Neuronal stem cell (in vitro differentiated cells): Measurements from ENCODE around the gene CACNA1A.
A peak's percentile ranks its signal among the peaks of the same experiment; 100 is the strongest.

Experiments
- DNase-seq: peaks from one replicate; pipeline ENCODE4 v3.0.0-alpha.2; 2013; ENCODE audit warnings: low spot score
- H2AFZ ChIP-seq: one replicate; pipeline ENCODE4 v1.6.1; 2013; ENCODE audit warnings: mild to moderate bottlenecking, low read length, inconsistent platforms
- H2AK5ac ChIP-seq: 2 replicates; pipeline ENCODE4 v1.6.1; 2013; ENCODE audit warnings: low read depth, mild to moderate bottlenecking, inconsistent platforms, low read length, moderate library complexity, mixed read lengths
- H2BK120ac ChIP-seq: 2 replicates; pipeline ENCODE4 v1.6.1; 2013; ENCODE audit warnings: low read depth, mild to moderate bottlenecking, inconsistent platforms, low read length, moderate library complexity, mixed read lengths
- H2BK12ac ChIP-seq: one replicate; pipeline ENCODE4 v1.6.1; 2013; ENCODE audit warnings: low read length, inconsistent platforms
- H2BK15ac ChIP-seq: 2 replicates; pipeline ENCODE4 v1.6.1; 2013; ENCODE audit warnings: mild to moderate bottlenecking, low read length, inconsistent platforms, mixed read lengths
- H2BK5ac ChIP-seq: one replicate; pipeline ENCODE4 v1.6.1; 2013; ENCODE audit warnings: inconsistent platforms, mild to moderate bottlenecking, low read length, moderate library complexity
- H3K14ac ChIP-seq: one replicate; pipeline ENCODE4 v1.6.1; 2013; ENCODE audit warnings: low read length, inconsistent platforms
- H3K18ac ChIP-seq: 2 replicates; pipeline ENCODE4 v1.6.1; 2013; ENCODE audit warnings: low read length, inconsistent platforms
- H3K23ac ChIP-seq: 2 replicates; pipeline ENCODE4 v1.6.1; 2013; ENCODE audit warnings: low read depth, mild to moderate bottlenecking, mixed read lengths, low read length, inconsistent platforms; ENCODE audit not compliant: poor library complexity
- H3K27ac ChIP-seq: replicated peaks from 3 replicates; pipeline ENCODE4 v1.5.1; 2013; ENCODE audit warnings: low read length, inconsistent platforms
- H3K27me3 ChIP-seq, 3 experiments: 2 replicates each; pipeline ENCODE4 v1.6.1; 2013; ENCODE audit warnings: low read length in 3 of 3, mild to moderate bottlenecking in 2 of 3, inconsistent platforms in 1 of 3, low read depth in 1 of 3, mixed read lengths in 1 of 3, moderate library complexity in 1 of 3; ENCODE audit not compliant: control insufficient read depth in 3 of 3, insufficient read depth in 3 of 3
- H3K36me3 ChIP-seq, 2 donors: replicated peaks in 1 of 2; 2 replicates each; pipeline ENCODE4 v1.6.1; 2013; ENCODE audit warnings: low read length in 2 of 2; ENCODE audit not compliant: control insufficient read depth in 2 of 2, insufficient read depth in 2 of 2
- H3K4ac ChIP-seq: 2 replicates; pipeline ENCODE4 v1.6.1; 2013; ENCODE audit warnings: inconsistent platforms, mild to moderate bottlenecking, low read length, moderate library complexity
- H3K4me1 ChIP-seq, 2 donors: 1 replicate in 1 of 2; 2 replicates in 1 of 2; pipeline ENCODE4 v1.6.1; 2013; ENCODE audit warnings: low read length in 2 of 2, low read depth in 1 of 2; ENCODE audit not compliant: control insufficient read depth in 2 of 2, insufficient read depth in 1 of 2
- H3K4me2 ChIP-seq: one replicate; pipeline ENCODE4 v1.6.1; 2013; ENCODE audit warnings: mild to moderate bottlenecking, low read length, inconsistent platforms; ENCODE audit not compliant: insufficient read depth, poor library complexity, severe bottlenecking
- H3K4me3 ChIP-seq, 2 donors: 2 replicates each; pipeline ENCODE4 v1.5.1; 2013; ENCODE audit warnings: low read length in 2 of 2, mild to moderate bottlenecking in 2 of 2, inconsistent platforms in 1 of 2, moderate library complexity in 1 of 2
- H3K79me1 ChIP-seq: one replicate; pipeline ENCODE4 v1.6.1; 2013; ENCODE audit warnings: low read depth, mild to moderate bottlenecking, inconsistent platforms, low read length, moderate library complexity
- H3K9ac ChIP-seq: one replicate; pipeline ENCODE4 v1.6.1; 2013; ENCODE audit warnings: mild to moderate bottlenecking, low read depth, low read length, inconsistent platforms; ENCODE audit not compliant: poor library complexity
- H3K9me3 ChIP-seq, 2 donors: replicated peaks in 1 of 2; 2 replicates each; pipeline versions ENCODE3 to v1.6.1; 2013; ENCODE audit warnings: low read length in 2 of 2, mild to moderate bottlenecking in 2 of 2, inconsistent platforms in 1 of 2, low read depth in 1 of 2, mixed read lengths in 1 of 2, moderate library complexity in 1 of 2; ENCODE audit not compliant: control insufficient read depth in 2 of 2, insufficient read depth in 1 of 2
- H4K8ac ChIP-seq: one replicate; pipeline ENCODE4 v1.6.1; 2013; ENCODE audit warnings: low read depth, mild to moderate bottlenecking, inconsistent platforms, low read length, moderate library complexity
- H4K91ac ChIP-seq: one replicate; pipeline ENCODE4 v1.6.1; 2013; ENCODE audit warnings: low read length, low read depth, mild to moderate bottlenecking, inconsistent platforms; ENCODE audit not compliant: poor library complexity
- WGBS, 2 donors: extraction: QIAGEN DNeasy Blood & Tissue Kit; methylation state at CpG; one replicate each; pipeline ENCODE4 v1.1.7; 2013; ENCODE audit warnings: missing lambda C conversion rate in 2 of 2, mixed read lengths in 1 of 2; ENCODE audit not compliant: insufficient read length in 2 of 2, insufficient replicate concordance in 1 of 2; ENCODE audit errors: extremely low coverage in 2 of 2; 5-methylcytosine and 5-hydroxymethylcytosine counted together

CACNA1A gene

GRCh38 chr19:13275016-13275722, 231.1 kb downstream of the CACNA1A start:
- no peak overlapping the region for H4K8ac ChIP-seq
- no peak overlapping the region for H2AFZ ChIP-seq
- H3K27me3 ChIP-seq, result no peaks in the 10 kb centered on the region
- H3K9me3 ChIP-seq, result peaks cover 2 to 10% of the 10 kb centered on the region in 2 donors
- no peak overlapping the region for H2BK15ac ChIP-seq
- no peak overlapping the region for H2BK5ac ChIP-seq
- H3K23ac ChIP-seq, result no peak overlapping the region
- H2BK12ac ChIP-seq, result no peak overlapping the region
- no peak overlapping the region for H4K91ac ChIP-seq
- no peaks in the 10 kb centered on the region for H3K79me1 ChIP-seq
- H2AK5ac ChIP-seq, result no peak overlapping the region
- peaks cover 0 to 12% of the 10 kb centered on the region in 2 donors for H3K36me3 ChIP-seq
- no peak overlapping the region for H3K4me3 ChIP-seq
- DNase-seq, result no peak
- H3K4me1 ChIP-seq, result no peaks in the 10 kb centered on the region
- no peak overlapping the region for H3K4me2 ChIP-seq
- H2BK120ac ChIP-seq, result no peak overlapping the region
- peak overlapping the region; percentile 51 for H3K9ac ChIP-seq
- no CpG with 5 or more reads among the region's 10 CpGs for WGBS, 2 donors
- no peak overlapping the region for H3K4ac ChIP-seq
- no peak overlapping the region for H3K27ac ChIP-seq
- no peak overlapping the region for H3K18ac ChIP-seq
- no peak overlapping the region for H3K14ac ChIP-seq

- Histone ChIP-seq H2BK120ac (no peak overlapping the region), H3K9me3 (peaks cover 2 to 9% of the 10 kb centered on the region in 2 donors), H3K14ac (no peak overlapping the region), H3K4me1 (no peaks in the 10 kb centered on the region), H3K23ac (no peak overlapping the region), H3K27ac (no peak overlapping the region), H4K91ac (no peak overlapping the region), H3K4ac (no peak overlapping the region), H3K9ac (no peak overlapping the region), H2AFZ (no peak overlapping the region), H2BK12ac (no peak overlapping the region), H3K18ac (no peak overlapping the region), H2AK5ac (no peak overlapping the region), H4K8ac (no peak overlapping the region), H3K4me3 (no peak overlapping the region), H3K36me3 (peaks cover 0 to 9% of the 10 kb centered on the region in 2 donors), H3K4me2 (no peak overlapping the region), H2BK5ac (no peak overlapping the region), H2BK15ac (no peak overlapping the region), H3K27me3 (no peaks in the 10 kb centered on the region), H3K79me1 (no peaks in the 10 kb centered on the region)
- DNase-seq, result no peak
- WGBS, 2 donors, result no CpG with 5 or more reads among the region's 5 CpGs
Observed at GRCh38 chr19:13270514-13271105, 235.7 kb downstream of the CACNA1A start.

GRCh38 chr19:13269348-13269747, 236.9 kb downstream of the CACNA1A start:
- no peak for DNase-seq
- no peak overlapping the region for H3K18ac ChIP-seq
- no peak overlapping the region for H3K4me2 ChIP-seq
- H2BK5ac ChIP-seq, result no peak overlapping the region
- no peak overlapping the region for H3K4me3 ChIP-seq
- H3K79me1 ChIP-seq, result no peaks in the 10 kb centered on the region
- no peak overlapping the region for H2BK120ac ChIP-seq
- H3K9ac ChIP-seq, result no peak overlapping the region
- no peak overlapping the region for H4K8ac ChIP-seq
- H3K14ac ChIP-seq, result no peak overlapping the region
- H2AK5ac ChIP-seq, result no peak overlapping the region
- peaks cover 0 to 2% (median 0%) of the 10 kb centered on the region in 3 experiments for H3K27me3 ChIP-seq
- peaks cover 2 to 6% of the 10 kb centered on the region in 2 donors for H3K9me3 ChIP-seq
- no peak overlapping the region for H4K91ac ChIP-seq
- H2BK15ac ChIP-seq, result no peak overlapping the region
- peaks cover 0 to 7% of the 10 kb centered on the region in 2 donors for H3K36me3 ChIP-seq
- WGBS, 2 donors, result no CpG with 5 or more reads among the region's 10 CpGs
- H2BK12ac ChIP-seq, result no peak overlapping the region
- no peaks in the 10 kb centered on the region for H3K4me1 ChIP-seq
- no peak overlapping the region for H3K23ac ChIP-seq
- H3K4ac ChIP-seq, result no peak overlapping the region
- no peak overlapping the region for H3K27ac ChIP-seq
- H2AFZ ChIP-seq, result no peak overlapping the region

- H2BK15ac ChIP-seq, result no peak overlapping the region
- H3K4ac ChIP-seq, result no peak overlapping the region
- H3K9ac ChIP-seq, result no peak overlapping the region
- H2BK120ac ChIP-seq, result no peak overlapping the region
- H3K27me3 ChIP-seq, result peaks cover 0 to 6% (median 0%) of the 10 kb centered on the region in 3 experiments
- no peak overlapping the region for H3K14ac ChIP-seq
- DNase-seq, result no peak
- H2AK5ac ChIP-seq, result no peak overlapping the region
- no peak overlapping the region for H4K91ac ChIP-seq
- no peak overlapping the region for H4K8ac ChIP-seq
- H3K4me3 ChIP-seq, result no peak overlapping the region
- H2BK5ac ChIP-seq, result no peak overlapping the region
- H3K4me2 ChIP-seq, result no peak overlapping the region
- H3K18ac ChIP-seq, result no peak overlapping the region
- H3K27ac ChIP-seq, result no peak overlapping the region
- no peak overlapping the region for H2BK12ac ChIP-seq
- peaks cover 0 to 5% of the 10 kb centered on the region in 2 donors for H3K36me3 ChIP-seq
- H3K79me1 ChIP-seq, result no peaks in the 10 kb centered on the region
- no peak overlapping the region for H3K23ac ChIP-seq
- H2AFZ ChIP-seq, result no peak overlapping the region
- H3K9me3 ChIP-seq, result peaks cover 2 to 6% of the 10 kb centered on the region in 2 donors
- no peaks in the 10 kb centered on the region for H3K4me1 ChIP-seq
- no CpG with 5 or more reads among the region's 4 CpGs for WGBS, 2 donors
Observed at GRCh38 chr19:13267889-13268288, 238.4 kb downstream of the CACNA1A start.
